Measurements from ENCODE around the gene TUBB4A. TPM values are rescaled to one million over a fixed set of nuclear protein-coding genes. Genes with fewer than 3 reads are reported as not detected.

TUBB4A gene
- total RNA-seq, 1 experiment from 2014 or later, result 4.4 TPM

DNA sequence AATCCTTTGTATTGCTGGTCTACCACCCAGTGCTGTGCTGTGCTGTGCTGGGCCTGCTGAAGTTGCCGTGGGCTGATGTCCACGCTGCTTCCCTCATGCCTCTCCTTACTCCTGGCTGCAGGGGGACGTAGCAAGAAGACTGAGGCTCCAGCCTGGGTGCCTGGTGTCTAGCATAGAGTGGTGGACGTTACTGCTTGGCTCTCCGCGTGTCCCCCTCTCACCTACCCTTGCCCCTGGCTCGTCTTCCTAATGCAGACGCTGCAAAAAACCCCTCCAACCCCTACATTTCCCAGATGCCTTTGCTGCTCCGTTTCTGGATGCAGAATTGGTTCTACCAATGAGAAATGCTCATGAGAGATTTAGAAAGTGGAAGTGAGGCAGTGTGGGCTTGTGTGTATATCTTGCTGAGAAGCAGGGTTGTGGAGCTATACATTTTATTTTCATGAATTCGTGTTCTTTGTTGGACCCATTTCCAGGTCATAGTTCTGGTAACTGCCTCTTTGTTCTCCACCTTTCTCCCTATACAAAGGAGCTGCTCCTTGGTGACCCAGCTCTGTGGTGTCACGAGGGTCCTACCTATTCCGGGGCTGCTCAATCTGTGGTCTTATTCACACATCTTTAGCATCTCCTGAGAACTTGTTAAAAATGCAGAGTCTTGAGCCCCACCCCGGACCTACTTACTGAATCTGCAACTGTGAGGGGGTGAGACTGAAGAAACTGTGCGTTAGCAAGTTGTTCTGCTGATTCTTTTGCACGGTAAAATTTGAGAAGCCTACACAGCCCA lies 12.6 kb downstream of the TUBB4A start:
- no peak for ATAC-seq
- CTCF ChIA-PET, result no interaction called here

DNA sequence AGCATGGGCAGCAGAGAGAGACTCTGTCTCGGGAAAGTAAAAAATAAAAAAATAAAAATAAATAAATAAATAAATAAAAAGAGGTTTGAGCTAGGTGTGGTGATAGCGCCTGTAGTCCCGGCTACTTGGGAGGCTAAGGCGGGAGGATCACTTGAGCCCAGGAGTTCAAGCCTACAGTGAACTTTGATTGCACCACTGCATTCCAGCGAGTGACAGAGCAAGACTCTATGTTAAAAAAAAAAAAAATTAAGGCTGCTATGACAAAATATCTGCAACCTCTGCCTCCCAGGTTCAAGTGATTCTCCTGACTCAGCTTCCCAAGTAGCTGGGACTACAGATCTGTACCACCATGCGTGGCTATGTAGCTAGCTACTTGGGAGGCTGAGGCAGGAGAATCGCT lies 17.3 kb downstream of the TUBB4A start:
- Histone ChIP-seq H3K9me3 (ENCODE audit: control insufficient read depth, insufficient read depth, low read depth, low read length) (no peaks in the 10 kb centered on the region), H3K36me3 (ENCODE audit: control insufficient read depth, insufficient read depth, low read length) (no peaks in the 10 kb centered on the region), H3K27ac (ENCODE audit: low read length) (no peak overlapping the region), H3K4me3 (ENCODE audit: low read depth in 2 of 2, low read length in 2 of 2) (no peak overlapping the region), H3K27me3 (ENCODE audit: control insufficient read depth, insufficient read depth, low read length) (no peaks in the 10 kb centered on the region), H3K4me1 (ENCODE audit: control insufficient read depth, insufficient read depth, low read length) (no peaks in the 10 kb centered on the region)
- TF ChIP-seq, protein P1, sequence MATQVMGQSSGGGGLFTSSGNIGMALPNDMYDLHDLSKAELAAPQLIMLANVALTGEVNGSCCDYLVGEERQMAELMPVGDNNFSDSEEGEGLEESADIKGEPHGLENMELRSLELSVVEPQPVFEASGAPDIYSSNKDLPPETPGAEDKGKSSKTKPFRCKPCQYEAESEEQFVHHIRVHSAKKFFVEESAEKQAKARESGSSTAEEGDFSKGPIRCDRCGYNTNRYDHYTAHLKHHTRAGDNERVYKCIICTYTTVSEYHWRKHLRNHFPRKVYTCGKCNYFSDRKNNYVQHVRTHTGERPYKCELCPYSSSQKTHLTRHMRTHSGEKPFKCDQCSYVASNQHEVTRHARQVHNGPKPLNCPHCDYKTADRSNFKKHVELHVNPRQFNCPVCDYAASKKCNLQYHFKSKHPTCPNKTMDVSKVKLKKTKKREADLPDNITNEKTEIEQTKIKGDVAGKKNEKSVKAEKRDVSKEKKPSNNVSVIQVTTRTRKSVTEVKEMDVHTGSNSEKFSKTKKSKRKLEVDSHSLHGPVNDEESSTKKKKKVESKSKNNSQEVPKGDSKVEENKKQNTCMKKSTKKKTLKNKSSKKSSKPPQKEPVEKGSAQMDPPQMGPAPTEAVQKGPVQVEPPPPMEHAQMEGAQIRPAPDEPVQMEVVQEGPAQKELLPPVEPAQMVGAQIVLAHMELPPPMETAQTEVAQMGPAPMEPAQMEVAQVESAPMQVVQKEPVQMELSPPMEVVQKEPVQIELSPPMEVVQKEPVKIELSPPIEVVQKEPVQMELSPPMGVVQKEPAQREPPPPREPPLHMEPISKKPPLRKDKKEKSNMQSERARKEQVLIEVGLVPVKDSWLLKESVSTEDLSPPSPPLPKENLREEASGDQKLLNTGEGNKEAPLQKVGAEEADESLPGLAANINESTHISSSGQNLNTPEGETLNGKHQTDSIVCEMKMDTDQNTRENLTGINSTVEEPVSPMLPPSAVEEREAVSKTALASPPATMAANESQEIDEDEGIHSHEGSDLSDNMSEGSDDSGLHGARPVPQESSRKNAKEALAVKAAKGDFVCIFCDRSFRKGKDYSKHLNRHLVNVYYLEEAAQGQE (IDR thresholded peaks at IDR 0.05; ENCODE audit: insufficient read depth in 1 of 2, low read depth in 2 of 2, low read length in 1 of 2), result no peak
- TF ChIP-seq TCF7L2 (IDR thresholded peaks at IDR 0.05; ENCODE audit: low read depth, low read length), result no peak
- TF ChIP-seq, protein P2, sequence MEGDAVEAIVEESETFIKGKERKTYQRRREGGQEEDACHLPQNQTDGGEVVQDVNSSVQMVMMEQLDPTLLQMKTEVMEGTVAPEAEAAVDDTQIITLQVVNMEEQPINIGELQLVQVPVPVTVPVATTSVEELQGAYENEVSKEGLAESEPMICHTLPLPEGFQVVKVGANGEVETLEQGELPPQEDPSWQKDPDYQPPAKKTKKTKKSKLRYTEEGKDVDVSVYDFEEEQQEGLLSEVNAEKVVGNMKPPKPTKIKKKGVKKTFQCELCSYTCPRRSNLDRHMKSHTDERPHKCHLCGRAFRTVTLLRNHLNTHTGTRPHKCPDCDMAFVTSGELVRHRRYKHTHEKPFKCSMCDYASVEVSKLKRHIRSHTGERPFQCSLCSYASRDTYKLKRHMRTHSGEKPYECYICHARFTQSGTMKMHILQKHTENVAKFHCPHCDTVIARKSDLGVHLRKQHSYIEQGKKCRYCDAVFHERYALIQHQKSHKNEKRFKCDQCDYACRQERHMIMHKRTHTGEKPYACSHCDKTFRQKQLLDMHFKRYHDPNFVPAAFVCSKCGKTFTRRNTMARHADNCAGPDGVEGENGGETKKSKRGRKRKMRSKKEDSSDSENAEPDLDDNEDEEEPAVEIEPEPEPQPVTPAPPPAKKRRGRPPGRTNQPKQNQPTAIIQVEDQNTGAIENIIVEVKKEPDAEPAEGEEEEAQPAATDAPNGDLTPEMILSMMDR (IDR thresholded peaks at IDR 0.05), result no peak
- no peak for TF ChIP-seq POLR2AphosphoS5 (IDR thresholded peaks at IDR 0.05; ENCODE audit: low read depth, low read length)
- TF ChIP-seq SIN3A (IDR thresholded peaks at IDR 0.05; ENCODE audit: borderline replicate concordance, insufficient read depth, low read depth, low read length), result no peak
- CTCF ChIA-PET, result no interaction called here
- in situ Hi-C loops (cut with HindIII; ENCODE audit: low pct_unique_long_range_greater_than_20kb, low sequenced_read_pairs), result no loop called here
- no TSS peak for BruUV-seq (replicated peaks)
- ATAC-seq (no peak), DNase-seq (ENCODE audit: low read depth, low spot score) (no peak)
- intact Hi-C loops (cut with micrococcal nuclease; ENCODE audit: unreplicated experiment), result no loop called here
- POLR2A ChIA-PET, result no interaction called here

More for the DNA sequence above, 12.6 kb downstream of the TUBB4A start:
- no peak for DNase-seq (ENCODE audit: low read depth, low spot score)
- no peak overlapping the region for H3K4me3 ChIP-seq (ENCODE audit: low read depth in 2 of 2, low read length in 2 of 2)
- no peaks in the 10 kb centered on the region for H3K36me3 ChIP-seq (ENCODE audit: control insufficient read depth, insufficient read depth, low read length)
- no peaks in the 10 kb centered on the region for H3K4me1 ChIP-seq (ENCODE audit: control insufficient read depth, insufficient read depth, low read length)
- POLR2A ChIA-PET, result no interaction called here
- H3K27ac ChIP-seq (ENCODE audit: low read length), result no peak overlapping the region
- BruUV-seq (replicated peaks), result no TSS peak
- TF ChIP-seq TCF7L2 (IDR thresholded peaks at IDR 0.05; ENCODE audit: low read depth, low read length) (no peak), POLR2AphosphoS5 (IDR thresholded peaks at IDR 0.05; ENCODE audit: low read depth, low read length) (no peak), SIN3A (IDR thresholded peaks at IDR 0.05; ENCODE audit: borderline replicate concordance, insufficient read depth, low read depth, low read length) (no peak)
- TF ChIP-seq, protein P2 (IDR thresholded peaks at IDR 0.05), result no peak
- TF ChIP-seq, protein P1 (IDR thresholded peaks at IDR 0.05; ENCODE audit: insufficient read depth in 1 of 2, low read depth in 2 of 2, low read length in 1 of 2), result no peak
- in situ Hi-C loops (cut with HindIII; ENCODE audit: low pct_unique_long_range_greater_than_20kb, low sequenced_read_pairs), result no loop called here
- H3K27me3 ChIP-seq (ENCODE audit: control insufficient read depth, insufficient read depth, low read length), result no peaks in the 10 kb centered on the region
- intact Hi-C loops (cut with micrococcal nuclease; ENCODE audit: unreplicated experiment), result no loop called here
- no peaks in the 10 kb centered on the region for H3K9me3 ChIP-seq (ENCODE audit: control insufficient read depth, insufficient read depth, low read depth, low read length)
